NT2/D1 (cell line): Measurements from ENCODE around the gene PAPLN.

Experiments used
- SUZ12 ChIP-seq: IDR thresholded peaks from 2 replicates; pipeline ENCODE4 v1.6.1; 2011; ENCODE audit not compliant: insufficient read length, insufficient read depth; ENCODE audit errors: extremely low read depth
- YY1 ChIP-seq: IDR thresholded peaks from 2 replicates; pipeline ENCODE4 v1.6.1; 2011; ENCODE audit not compliant: insufficient read length, insufficient read depth
- ZNF274 ChIP-seq: IDR thresholded peaks from 2 replicates; pipeline ENCODE4 v1.6.1; 2011; ENCODE audit warnings: mild to moderate bottlenecking, low read depth, low read length

DNA sequence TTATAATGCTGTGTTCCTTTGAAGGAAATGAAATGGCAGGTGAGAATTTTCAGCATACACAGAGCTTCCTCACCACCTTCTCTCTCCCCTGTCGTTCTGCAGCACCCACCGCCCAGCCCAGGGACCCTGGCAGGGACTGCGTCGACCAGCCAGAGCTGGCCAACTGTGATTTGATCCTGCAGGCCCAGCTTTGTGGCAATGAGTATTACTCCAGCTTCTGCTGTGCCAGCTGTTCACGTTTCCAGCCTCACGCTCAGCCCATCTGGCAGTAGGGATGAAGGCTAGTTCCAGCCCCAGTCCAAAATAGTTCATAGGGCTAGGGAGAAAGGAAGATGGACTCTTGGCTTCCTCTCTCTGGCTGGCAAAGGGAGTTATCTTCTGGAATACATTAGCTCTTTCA is 35.1 kb downstream of the PAPLN start:
- TF ChIP-seq YY1 (no peak), ZNF274 (no peak), SUZ12 (no peak)
